T-helper 9 cell (primary cell): ENCODE measurements around the gene NPTX1.

ENCODE experiments used
- DNase-seq: peaks from one replicate; pipeline ENCODE4 v3.0.0-alpha.2; 2020

NPTX1 gene

GRCh38 chr17:80443498-80443897 is 32.9 kb downstream of the NPTX1 start:
- no peak for DNase-seq

- no peak for DNase-seq
Observed at GRCh38 chr17:80442764-80443163, 33.6 kb downstream of the NPTX1 start.

- DNase-seq = no peak
Observed at GRCh38 chr17:80442323-80442659, 34.1 kb downstream of the NPTX1 start.

- DNase-seq = no peak
Observed at GRCh38 chr17:80441598-80442322, 34.6 kb downstream of the NPTX1 start.

- peak; percentile 61 for DNase-seq
Observed at GRCh38 chr17:80441133-80441578, 35.3 kb downstream of the NPTX1 start.

- no peak for DNase-seq
Observed at GRCh38 chr17:80439499-80439898, 36.9 kb downstream of the NPTX1 start.

- no peak for DNase-seq
Observed at GRCh38 chr17:80438806-80439205, 37.6 kb downstream of the NPTX1 start.

- DNase-seq = no peak
Observed at GRCh38 chr17:80437532-80437931, 38.9 kb downstream of the NPTX1 start.

GRCh38 chr17:80433916-80434666 is 42.3 kb downstream of the NPTX1 start:
- DNase-seq = no peak

GRCh38 chr17:80432961-80433550 is 43.4 kb downstream of the NPTX1 start:
- no peak for DNase-seq

- no peak for DNase-seq
Observed at GRCh38 chr17:80432350-80432955, 44.0 kb downstream of the NPTX1 start.

GRCh38 chr17:80431246-80432195 is 44.9 kb downstream of the NPTX1 start:
- no peak for DNase-seq

- no peak for DNase-seq
Observed at GRCh38 chr17:80430446-80431245, 45.8 kb downstream of the NPTX1 start.

- DNase-seq = no peak
Observed at GRCh38 chr17:80429356-80430275, 46.8 kb downstream of the NPTX1 start.

GRCh38 chr17:80428796-80429195 is 47.6 kb downstream of the NPTX1 start:
- no peak for DNase-seq

- DNase-seq = no peak
Observed at GRCh38 chr17:80428363-80428762, 48.0 kb downstream of the NPTX1 start.

GRCh38 chr17:80427366-80428282 is 48.8 kb downstream of the NPTX1 start:
- DNase-seq = no peak

- DNase-seq = peak; percentile 87
Observed at GRCh38 chr17:80426671-80427326, 49.6 kb downstream of the NPTX1 start.
